Measurements from ENCODE around the gene SBNO1.
"Not testable (repeated sequence)": the region's sequence is repeated elsewhere in the genome, so short reads cannot be mapped to it uniquely, and the experiment has no call there.

The SBNO1 gene

DNA sequence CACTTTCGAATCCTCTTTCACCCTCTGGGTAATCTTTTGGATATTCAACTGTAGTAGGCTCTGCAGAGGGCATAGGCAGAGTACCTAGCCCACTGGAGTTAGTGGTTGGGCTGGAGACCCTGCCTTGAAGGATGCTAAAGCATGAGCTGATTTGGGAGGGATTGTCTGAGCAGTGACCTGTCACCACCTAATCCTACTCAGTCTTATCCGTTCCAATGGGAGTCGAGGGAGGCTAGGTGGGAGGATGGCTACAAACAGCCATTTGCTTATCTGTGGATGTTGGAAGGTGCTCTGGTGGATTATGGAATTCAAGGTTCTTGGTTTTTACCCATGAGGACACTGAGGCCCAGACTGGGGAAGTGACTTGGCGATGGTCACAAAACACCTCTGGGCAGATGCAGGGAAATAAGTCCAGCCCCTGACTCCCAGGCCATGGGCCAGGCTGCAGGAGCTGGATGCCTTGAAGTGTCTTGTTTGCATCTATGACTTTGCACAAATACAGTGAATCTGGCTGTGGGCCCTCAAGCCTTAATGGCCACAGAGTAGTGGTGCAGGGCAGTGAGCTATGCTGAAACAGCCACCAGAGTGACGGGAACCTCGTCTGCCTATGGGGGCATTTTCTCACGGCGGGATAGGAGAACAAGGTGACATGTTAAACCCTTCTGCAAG, 23.0 kb upstream of the SBNO1 start:
- H3K27ac ChIP-seq (replicated peaks): peak overlapping the region; percentile 75
- DNase-seq (ENCODE audit: low read depth in 1 of 2, low spot score in 1 of 2): no peak
- H3K27me3 ChIP-seq (ENCODE audit: insufficient read depth, poor library complexity, severe bottlenecking): no peaks in the 10 kb centered on the region
- H3K4me3 ChIP-seq (replicated peaks; ENCODE audit: insufficient read depth, low read length): peak overlapping the region; percentile 54
- no peak for TF ChIP-seq SPI1 (IDR thresholded peaks at IDR 0.05; ENCODE audit: borderline replicate concordance, low read depth)

DNA sequence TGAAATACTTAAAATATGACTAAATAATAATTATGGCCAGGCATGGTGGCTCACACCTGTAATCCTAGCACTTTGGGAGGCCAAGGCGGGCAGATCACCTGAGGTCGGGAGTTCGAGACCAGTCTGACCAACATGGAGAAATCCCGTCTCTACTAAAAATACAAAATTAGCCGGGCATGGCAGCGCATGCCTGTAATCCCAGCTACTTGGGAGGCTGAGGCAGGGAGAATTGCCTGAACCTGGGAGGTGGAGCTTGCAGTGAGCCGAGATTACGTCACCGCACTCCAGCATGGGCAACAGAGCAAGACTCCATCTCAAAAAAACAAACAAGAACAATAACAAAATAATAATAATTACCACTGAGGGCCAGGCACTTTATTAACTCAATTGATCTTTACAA, 20.9 kb upstream of the SBNO1 start:
- DNase-seq (ENCODE audit: low read depth in 1 of 2, low spot score in 1 of 2); H3K4me3 ChIP-seq (replicated peaks; ENCODE audit: insufficient read depth, low read length); H3K27ac ChIP-seq (replicated peaks); H3K27me3 ChIP-seq (ENCODE audit: insufficient read depth, poor library complexity, severe bottlenecking): not testable (repeated sequence)

DNA sequence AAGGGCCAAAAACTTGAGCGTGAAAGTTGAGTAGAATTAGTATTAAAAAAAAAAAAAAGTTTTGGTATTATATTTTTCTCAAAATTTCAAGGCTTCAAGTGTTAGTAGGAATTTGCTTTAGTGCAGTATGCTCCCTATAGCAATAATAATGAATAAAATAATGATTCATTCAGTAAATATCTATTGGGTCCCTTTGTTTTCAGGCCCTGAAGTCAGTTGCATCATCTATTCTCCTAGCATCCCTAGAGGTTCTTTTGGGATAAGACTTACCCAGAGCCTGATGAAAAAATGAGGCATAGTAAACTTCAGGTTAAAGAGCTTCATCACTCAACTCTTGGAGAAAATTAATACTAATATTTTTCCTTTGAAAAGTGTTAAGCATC, 20.3 kb upstream of the SBNO1 start:
- Histone ChIP-seq H3K27me3 (ENCODE audit: insufficient read depth, poor library complexity, severe bottlenecking) (no peaks in the 10 kb centered on the region), H3K4me3 (replicated peaks; ENCODE audit: insufficient read depth, low read length) (peak overlapping the region; percentile 90), H3K27ac (replicated peaks) (no peak overlapping the region)
- no peak for TF ChIP-seq POLR2AphosphoS5 (IDR thresholded peaks at IDR 0.05; ENCODE audit: low read depth)
- no peak for TF ChIP-seq GABPA (IDR thresholded peaks at IDR 0.05; ENCODE audit: low read depth)
- no peak for TF ChIP-seq SPI1 (IDR thresholded peaks at IDR 0.05; ENCODE audit: borderline replicate concordance, low read depth)
- TF ChIP-seq, protein P1, sequence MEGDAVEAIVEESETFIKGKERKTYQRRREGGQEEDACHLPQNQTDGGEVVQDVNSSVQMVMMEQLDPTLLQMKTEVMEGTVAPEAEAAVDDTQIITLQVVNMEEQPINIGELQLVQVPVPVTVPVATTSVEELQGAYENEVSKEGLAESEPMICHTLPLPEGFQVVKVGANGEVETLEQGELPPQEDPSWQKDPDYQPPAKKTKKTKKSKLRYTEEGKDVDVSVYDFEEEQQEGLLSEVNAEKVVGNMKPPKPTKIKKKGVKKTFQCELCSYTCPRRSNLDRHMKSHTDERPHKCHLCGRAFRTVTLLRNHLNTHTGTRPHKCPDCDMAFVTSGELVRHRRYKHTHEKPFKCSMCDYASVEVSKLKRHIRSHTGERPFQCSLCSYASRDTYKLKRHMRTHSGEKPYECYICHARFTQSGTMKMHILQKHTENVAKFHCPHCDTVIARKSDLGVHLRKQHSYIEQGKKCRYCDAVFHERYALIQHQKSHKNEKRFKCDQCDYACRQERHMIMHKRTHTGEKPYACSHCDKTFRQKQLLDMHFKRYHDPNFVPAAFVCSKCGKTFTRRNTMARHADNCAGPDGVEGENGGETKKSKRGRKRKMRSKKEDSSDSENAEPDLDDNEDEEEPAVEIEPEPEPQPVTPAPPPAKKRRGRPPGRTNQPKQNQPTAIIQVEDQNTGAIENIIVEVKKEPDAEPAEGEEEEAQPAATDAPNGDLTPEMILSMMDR (IDR thresholded peaks at IDR 0.05; ENCODE audit: insufficient read depth, low read length): no peak
- no peak for DNase-seq (ENCODE audit: low read depth in 1 of 2, low spot score in 1 of 2)

DNA sequence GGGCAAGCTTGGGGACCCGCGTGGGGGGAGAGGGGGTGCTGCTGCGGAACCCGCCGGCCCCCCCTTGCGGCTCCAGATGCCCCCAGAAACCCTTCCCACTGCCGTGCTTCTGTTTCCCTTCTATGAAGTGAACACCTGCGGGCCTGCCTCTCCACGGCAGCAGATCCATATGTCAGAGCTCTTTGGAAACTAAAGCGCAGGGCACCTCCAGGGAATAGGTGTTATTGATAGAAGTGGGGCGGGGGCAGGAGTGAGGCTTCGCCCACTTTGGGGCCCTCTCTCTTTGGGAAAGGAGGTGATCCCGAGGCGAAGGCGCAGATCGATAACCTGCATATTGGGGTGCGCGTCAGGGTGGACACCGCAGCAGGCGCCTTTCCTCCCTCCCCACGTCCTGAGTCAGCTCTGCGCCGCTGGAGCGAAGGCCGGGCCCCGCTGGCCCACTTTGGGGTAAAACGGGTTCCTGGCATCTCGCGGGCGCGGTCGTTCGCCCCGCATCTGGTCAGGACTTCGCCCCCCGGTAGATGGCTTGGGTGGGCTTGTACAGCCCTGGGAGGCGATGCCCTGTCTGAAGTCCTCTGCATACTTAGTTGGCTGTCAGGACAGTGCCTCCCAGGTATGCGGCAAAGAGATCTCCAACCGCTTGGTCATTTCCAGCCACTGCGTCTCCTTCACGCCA, 19.8 kb upstream of the SBNO1 start:
- Histone ChIP-seq H3K4me3 (replicated peaks; ENCODE audit: insufficient read depth, low read length) (peak overlapping the region; percentile 90), H3K27ac (replicated peaks) (peak overlapping the region; percentile 80), H3K27me3 (ENCODE audit: insufficient read depth, poor library complexity, severe bottlenecking) (no peaks in the 10 kb centered on the region)
- TF ChIP-seq SPI1 (IDR thresholded peaks at IDR 0.05; ENCODE audit: borderline replicate concordance, low read depth) (no peak), GABPA (IDR thresholded peaks at IDR 0.05; ENCODE audit: low read depth) (no peak)
- TF ChIP-seq, protein P1 (IDR thresholded peaks at IDR 0.05; ENCODE audit: insufficient read depth, low read length): no peak
- DNase-seq (ENCODE audit: low read depth in 1 of 2, low spot score in 1 of 2): no peak

DNA sequence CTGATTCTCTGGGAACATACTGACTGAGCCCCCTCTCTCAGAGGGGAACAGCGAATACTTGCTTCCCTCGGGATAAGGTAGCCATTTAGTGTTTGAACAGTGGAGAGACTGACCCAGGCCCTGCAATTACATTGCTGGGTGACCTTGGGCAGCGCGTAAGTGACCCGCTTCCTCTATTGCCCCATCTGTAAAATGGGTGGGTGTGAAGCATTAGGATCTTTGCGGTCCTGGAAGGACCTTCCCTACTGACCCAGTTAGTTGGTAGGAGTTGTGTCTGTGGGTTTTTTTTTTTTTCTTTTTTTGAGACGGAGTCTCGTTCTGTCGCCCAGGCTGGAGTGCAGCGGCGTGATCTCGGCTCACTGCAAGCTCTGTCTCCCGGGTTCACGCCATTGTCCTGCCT, 18.0 kb upstream of the SBNO1 start:
- no peaks in the 10 kb centered on the region for H3K27me3 ChIP-seq (ENCODE audit: insufficient read depth, poor library complexity, severe bottlenecking)
- no peak overlapping the region for H3K4me3 ChIP-seq (replicated peaks; ENCODE audit: insufficient read depth, low read length)
- TF ChIP-seq, protein P1 (IDR thresholded peaks at IDR 0.05; ENCODE audit: insufficient read depth, low read length): no peak
- TF ChIP-seq POLR2AphosphoS5 (IDR thresholded peaks at IDR 0.05; ENCODE audit: low read depth) (no peak), GABPA (IDR thresholded peaks at IDR 0.05; ENCODE audit: low read depth) (no peak), SPI1 (IDR thresholded peaks at IDR 0.05; ENCODE audit: borderline replicate concordance, low read depth) (no peak)
- TF ChIP-seq, protein P2, sequence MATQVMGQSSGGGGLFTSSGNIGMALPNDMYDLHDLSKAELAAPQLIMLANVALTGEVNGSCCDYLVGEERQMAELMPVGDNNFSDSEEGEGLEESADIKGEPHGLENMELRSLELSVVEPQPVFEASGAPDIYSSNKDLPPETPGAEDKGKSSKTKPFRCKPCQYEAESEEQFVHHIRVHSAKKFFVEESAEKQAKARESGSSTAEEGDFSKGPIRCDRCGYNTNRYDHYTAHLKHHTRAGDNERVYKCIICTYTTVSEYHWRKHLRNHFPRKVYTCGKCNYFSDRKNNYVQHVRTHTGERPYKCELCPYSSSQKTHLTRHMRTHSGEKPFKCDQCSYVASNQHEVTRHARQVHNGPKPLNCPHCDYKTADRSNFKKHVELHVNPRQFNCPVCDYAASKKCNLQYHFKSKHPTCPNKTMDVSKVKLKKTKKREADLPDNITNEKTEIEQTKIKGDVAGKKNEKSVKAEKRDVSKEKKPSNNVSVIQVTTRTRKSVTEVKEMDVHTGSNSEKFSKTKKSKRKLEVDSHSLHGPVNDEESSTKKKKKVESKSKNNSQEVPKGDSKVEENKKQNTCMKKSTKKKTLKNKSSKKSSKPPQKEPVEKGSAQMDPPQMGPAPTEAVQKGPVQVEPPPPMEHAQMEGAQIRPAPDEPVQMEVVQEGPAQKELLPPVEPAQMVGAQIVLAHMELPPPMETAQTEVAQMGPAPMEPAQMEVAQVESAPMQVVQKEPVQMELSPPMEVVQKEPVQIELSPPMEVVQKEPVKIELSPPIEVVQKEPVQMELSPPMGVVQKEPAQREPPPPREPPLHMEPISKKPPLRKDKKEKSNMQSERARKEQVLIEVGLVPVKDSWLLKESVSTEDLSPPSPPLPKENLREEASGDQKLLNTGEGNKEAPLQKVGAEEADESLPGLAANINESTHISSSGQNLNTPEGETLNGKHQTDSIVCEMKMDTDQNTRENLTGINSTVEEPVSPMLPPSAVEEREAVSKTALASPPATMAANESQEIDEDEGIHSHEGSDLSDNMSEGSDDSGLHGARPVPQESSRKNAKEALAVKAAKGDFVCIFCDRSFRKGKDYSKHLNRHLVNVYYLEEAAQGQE (IDR thresholded peaks at IDR 0.05; ENCODE audit: insufficient replicate concordance, low read depth): no peak
- no peak overlapping the region for H3K27ac ChIP-seq (replicated peaks)
- DNase-seq (ENCODE audit: low read depth in 1 of 2, low spot score in 1 of 2): no peak

Data from HL-60 (cell line).